ENCODE results near the gene CAPN15. TPM values are rescaled to one million over a fixed set of nuclear protein-coding genes. Genes with fewer than 3 reads are reported as not detected.

Gene CAPN15
- total and polyA plus RNA-seq, 2 of the 4 experiments (the other 2 are of a cell fraction), result 9.3 to 24.3 TPM

DNA sequence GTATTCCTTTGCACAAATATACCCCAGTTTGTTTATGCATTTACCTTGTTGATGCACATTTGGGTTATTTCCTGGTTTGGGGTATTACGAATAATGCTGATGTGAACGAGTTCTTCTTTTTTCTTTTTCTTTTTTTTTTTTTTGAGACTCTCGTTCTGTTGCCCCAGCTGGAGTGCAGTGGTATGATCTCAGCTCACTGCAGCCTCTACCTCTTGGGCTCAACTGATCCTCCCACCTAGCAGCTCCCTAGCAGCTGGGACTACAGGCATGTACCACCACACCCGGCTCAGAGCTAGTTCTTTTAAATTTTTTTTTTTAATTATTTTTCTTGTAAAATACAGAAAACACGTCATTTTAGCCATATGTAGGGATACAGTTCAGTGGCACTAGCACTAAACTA lies 76.4 kb downstream of the CAPN15 start:
- Histone ChIP-seq H4K91ac (ENCODE audit: insufficient read depth, low read depth, low read length) (no peak overlapping the region), H3K4ac (ENCODE audit: low read depth, low read length) (no peak overlapping the region), H2BK5ac (ENCODE audit: low read depth, low read length, poor library complexity, severe bottlenecking) (no peak overlapping the region), H3K9me1 (ENCODE audit: insufficient read depth, low read length) (peaks cover 3% of the 10 kb centered on the region; the same call in 1 of the 2 replicates), H4K5ac (ENCODE audit: low read depth, low read length) (no peak overlapping the region), H3K23ac (ENCODE audit: low read depth, low read length) (no peak overlapping the region), H2AK5ac (ENCODE audit: low read depth, low read length) (no peak overlapping the region), H3K56ac (ENCODE audit: extremely low read depth, insufficient read depth, low read length) (no peak overlapping the region), H2BK15ac (ENCODE audit: low read depth, low read length) (no peak overlapping the region), H3K27me3 (ENCODE audit: control insufficient read depth, insufficient read depth, low read length) (no peaks in the 10 kb centered on the region), H4K8ac (ENCODE audit: low read depth in 2 of 2, low read length in 2 of 2) (no peak overlapping the region), H2AK9ac (replicated peaks; ENCODE audit: low read depth, low read length, poor library complexity) (no peak overlapping the region), H2AFZ (replicated peaks; ENCODE audit: low read length, poor library complexity) (no peak overlapping the region), H3K79me1 (ENCODE audit: low read depth in 1 of 2, low read length in 2 of 2) (peaks cover 17 to 64% of the 10 kb centered on the region in 2 experiments), H4K20me1 (ENCODE audit: insufficient read depth, low read length) (peaks cover 11% of the 10 kb centered on the region), H3K14ac (replicated peaks; ENCODE audit: low read depth, low read length) (no peak overlapping the region), H3K4me3 (ENCODE audit: insufficient read depth, low read depth, low read length) (no peak overlapping the region), H3K4me2 (ENCODE audit: low read depth, low read length) (no peak overlapping the region), H3K9me3 (ENCODE audit: control insufficient read depth, insufficient read depth, low read length) (no peaks in the 10 kb centered on the region; the same call in 1 of the 2 replicates), H2BK120ac (ENCODE audit: low read depth, low read length) (no peak overlapping the region), H2BK20ac (ENCODE audit: low read depth, low read length) (no peak overlapping the region), H3K4me1 (ENCODE audit: control insufficient read depth, insufficient read depth, low read length) (no peaks in the 10 kb centered on the region), H3K18ac (ENCODE audit: low read depth, low read length) (no peak overlapping the region), H3K27ac (ENCODE audit: insufficient read depth, low read length) (no peak overlapping the region), H3K36me3 (ENCODE audit: control insufficient read depth, insufficient read depth, low read length) (peaks cover 3% of the 10 kb centered on the region; the same call in 1 of the 2 replicates), H3K9ac (ENCODE audit: low read depth, low read length) (no peak overlapping the region)
- intact Hi-C loops (cut with micrococcal nuclease) (no loop called here), in situ Hi-C loops (cut with MboI; ENCODE audit: low sequenced_read_pairs) (no loop called here), dilution Hi-C loops (cut with HindIII; ENCODE audit: low sequenced_read_pairs, unreplicated experiment) (no loop called here)
- ChIA-PET CTCF (no interaction called here), POLR2A (ENCODE audit: unreplicated experiment) (no interaction called here)
- 87% methylated on average over 3 of the region's 5 CpGs; no CpG with 5 or more reads in 1 of the 2 experiments for WGBS, 2 experiments (ENCODE audit: extremely low coverage in 2 of 2, insufficient read length in 1 of 2)
- no TSS peak for BruUV-seq (replicated peaks)
- no peak for TF ChIP-seq POLR2A (IDR thresholded peaks at IDR 0.05; ENCODE audit: low read depth, low read length)
- TF ChIP-seq FOS (IDR thresholded peaks at IDR 0.05; ENCODE audit: low read depth, low read length), result no peak
- TF ChIP-seq CHD1 (IDR thresholded peaks at IDR 0.05; ENCODE audit: low read depth, low read length), result no peak
- TF ChIP-seq, protein P1, sequence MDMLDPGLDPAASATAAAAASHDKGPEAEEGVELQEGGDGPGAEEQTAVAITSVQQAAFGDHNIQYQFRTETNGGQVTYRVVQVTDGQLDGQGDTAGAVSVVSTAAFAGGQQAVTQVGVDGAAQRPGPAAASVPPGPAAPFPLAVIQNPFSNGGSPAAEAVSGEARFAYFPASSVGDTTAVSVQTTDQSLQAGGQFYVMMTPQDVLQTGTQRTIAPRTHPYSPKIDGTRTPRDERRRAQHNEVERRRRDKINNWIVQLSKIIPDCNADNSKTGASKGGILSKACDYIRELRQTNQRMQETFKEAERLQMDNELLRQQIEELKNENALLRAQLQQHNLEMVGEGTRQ (IDR thresholded peaks at IDR 0.05; ENCODE audit: low read depth, low read length), result no peak
- no peak for TF ChIP-seq MAFK (IDR thresholded peaks at IDR 0.05; ENCODE audit: low read depth, low read length)
- TF ChIP-seq CEBPB (IDR thresholded peaks at IDR 0.05; ENCODE audit: low read depth, low read length), result no peak
- TF ChIP-seq RFX5 (IDR thresholded peaks at IDR 0.05; ENCODE audit: low read depth, low read length), result no peak
- no peak for TF ChIP-seq BHLHE40 (IDR thresholded peaks at IDR 0.05; ENCODE audit: low read depth, low read length)
- TF ChIP-seq SMC3 (IDR thresholded peaks at IDR 0.05; ENCODE audit: low read depth, low read length), result no peak
- TF ChIP-seq, protein P2, sequence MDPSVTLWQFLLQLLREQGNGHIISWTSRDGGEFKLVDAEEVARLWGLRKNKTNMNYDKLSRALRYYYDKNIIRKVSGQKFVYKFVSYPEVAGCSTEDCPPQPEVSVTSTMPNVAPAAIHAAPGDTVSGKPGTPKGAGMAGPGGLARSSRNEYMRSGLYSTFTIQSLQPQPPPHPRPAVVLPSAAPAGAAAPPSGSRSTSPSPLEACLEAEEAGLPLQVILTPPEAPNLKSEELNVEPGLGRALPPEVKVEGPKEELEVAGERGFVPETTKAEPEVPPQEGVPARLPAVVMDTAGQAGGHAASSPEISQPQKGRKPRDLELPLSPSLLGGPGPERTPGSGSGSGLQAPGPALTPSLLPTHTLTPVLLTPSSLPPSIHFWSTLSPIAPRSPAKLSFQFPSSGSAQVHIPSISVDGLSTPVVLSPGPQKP (IDR thresholded peaks at IDR 0.05; ENCODE audit: borderline replicate concordance, low read depth, low read length), result no peak
- TF ChIP-seq MAZ (IDR thresholded peaks at IDR 0.05; ENCODE audit: borderline replicate concordance, low read depth, low read length), result no peak
- TF ChIP-seq RAD21 (IDR thresholded peaks at IDR 0.05; ENCODE audit: low read length), result no peak
- no peak for TF ChIP-seq MXI1 (IDR thresholded peaks at IDR 0.05; ENCODE audit: borderline replicate concordance, low read depth, low read length)
- no peak for TF ChIP-seq RCOR1 (IDR thresholded peaks at IDR 0.05; ENCODE audit: insufficient replicate concordance, low read length)
- TF ChIP-seq, protein P3, sequence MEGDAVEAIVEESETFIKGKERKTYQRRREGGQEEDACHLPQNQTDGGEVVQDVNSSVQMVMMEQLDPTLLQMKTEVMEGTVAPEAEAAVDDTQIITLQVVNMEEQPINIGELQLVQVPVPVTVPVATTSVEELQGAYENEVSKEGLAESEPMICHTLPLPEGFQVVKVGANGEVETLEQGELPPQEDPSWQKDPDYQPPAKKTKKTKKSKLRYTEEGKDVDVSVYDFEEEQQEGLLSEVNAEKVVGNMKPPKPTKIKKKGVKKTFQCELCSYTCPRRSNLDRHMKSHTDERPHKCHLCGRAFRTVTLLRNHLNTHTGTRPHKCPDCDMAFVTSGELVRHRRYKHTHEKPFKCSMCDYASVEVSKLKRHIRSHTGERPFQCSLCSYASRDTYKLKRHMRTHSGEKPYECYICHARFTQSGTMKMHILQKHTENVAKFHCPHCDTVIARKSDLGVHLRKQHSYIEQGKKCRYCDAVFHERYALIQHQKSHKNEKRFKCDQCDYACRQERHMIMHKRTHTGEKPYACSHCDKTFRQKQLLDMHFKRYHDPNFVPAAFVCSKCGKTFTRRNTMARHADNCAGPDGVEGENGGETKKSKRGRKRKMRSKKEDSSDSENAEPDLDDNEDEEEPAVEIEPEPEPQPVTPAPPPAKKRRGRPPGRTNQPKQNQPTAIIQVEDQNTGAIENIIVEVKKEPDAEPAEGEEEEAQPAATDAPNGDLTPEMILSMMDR (conservative IDR thresholded peaks at IDR 0.05; ENCODE audit: low read depth, low read length), result no peak
- TF ChIP-seq NFE2L2 (IDR thresholded peaks at IDR 0.05; ENCODE audit: low read depth, low read length), result no peak
- DNase-seq, result no peak
- no peak for ATAC-seq (ENCODE audit: low read depth)

Measured in IMR-90 (cell line).